ENCODE measurements around the gene SEL1L. TPM values are rescaled to one million over a fixed set of nuclear protein-coding genes. Genes with fewer than 3 reads are reported as not detected.
"Not testable (repeated sequence)": the region's sequence is repeated elsewhere in the genome, so short reads cannot be mapped to it uniquely, and the experiment has no call there.

Gene SEL1L
- total RNA-seq, 1 experiment from 2014 or later: 41.4 TPM

DNA sequence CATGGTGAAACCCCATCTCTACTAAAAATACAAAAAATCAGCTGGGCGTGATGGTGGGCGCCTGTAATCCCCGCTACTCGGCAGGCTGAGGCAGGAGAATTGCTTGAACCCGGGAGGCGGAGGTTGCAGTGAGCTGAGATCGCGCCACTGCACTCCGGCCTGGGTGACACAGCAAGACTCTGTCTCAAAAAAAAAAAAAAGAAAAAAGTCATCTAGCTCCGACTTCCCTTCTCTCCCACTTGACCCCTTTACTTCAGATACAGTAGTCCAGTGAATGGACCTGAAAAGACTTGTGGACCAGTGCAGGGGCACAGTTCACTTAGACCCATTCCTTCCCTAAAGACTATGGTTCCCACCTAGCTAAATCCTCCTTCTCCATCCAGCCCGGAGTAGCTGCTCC is 103.9 kb downstream of the SEL1L start:
- H3K4me2 ChIP-seq (ENCODE audit: low read length); intact Hi-C loops (cut with micrococcal nuclease); H4K20me1 ChIP-seq (ENCODE audit: insufficient read depth); H3K4me3 ChIP-seq (replicated peaks in 1 of 2; ENCODE audit: low read depth in 1 of 2, low read length in 2 of 2); H3K79me2 ChIP-seq (ENCODE audit: insufficient read depth, low read length); ATAC-seq; H3K4me1 ChIP-seq (ENCODE audit: control insufficient read depth in 1 of 2, insufficient read depth in 2 of 2, low read length in 2 of 2); RAD21 ChIA-PET (ENCODE audit: low non-redundant PET in 1 of 2, low total read pairs in 2 of 2, uncharacterized antibody in 2 of 2, unreplicated experiment in 2 of 2); CTCF ChIA-PET; H3K27ac ChIP-seq (ENCODE audit: low read depth, low read length); POLR2A ChIA-PET; H3K36me3 ChIP-seq (ENCODE audit: control insufficient read depth in 1 of 2, insufficient read depth in 2 of 2, low read length in 2 of 2); BruUV-seq (replicated peaks); H3K9me2 ChIP-seq (ENCODE audit: insufficient read depth); H3K9me3 ChIP-seq (ENCODE audit: control insufficient read depth in 1 of 2, insufficient read depth in 1 of 2, low read depth in 1 of 2, low read length in 2 of 2); H2AFZ ChIP-seq (ENCODE audit: low read depth, low read length, poor library complexity, severe bottlenecking); H3K9ac ChIP-seq (ENCODE audit: low read length); DNase-seq (ENCODE audit: low read depth, low spot score): not testable (repeated sequence)
- peaks cover 13% of the 10 kb centered on the region for H3K27me3 ChIP-seq (ENCODE audit: insufficient read depth, low read length)

DNA sequence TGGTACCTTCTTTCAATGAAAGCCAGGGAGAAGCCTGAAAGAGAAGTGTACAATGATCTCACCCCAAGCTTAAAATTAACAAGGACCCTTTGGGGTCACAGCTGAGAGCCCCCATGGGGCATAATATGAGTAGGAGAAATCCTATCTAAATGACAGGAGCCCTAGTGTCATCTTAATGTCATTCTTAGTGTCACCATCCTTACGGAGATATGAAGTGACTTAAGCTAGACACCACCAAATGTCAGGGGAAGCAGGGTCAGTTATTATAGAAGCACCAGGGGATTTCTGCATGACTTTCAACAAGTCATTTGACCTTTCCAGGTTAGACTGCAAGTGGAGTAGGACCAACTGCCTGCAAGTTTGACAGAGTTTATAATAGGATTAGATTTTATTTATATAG is 104.6 kb downstream of the SEL1L start:
- no peak for TF ChIP-seq TCF7L2 (IDR thresholded peaks at IDR 0.05; ENCODE audit: borderline replicate concordance, extremely low read depth, insufficient read depth, insufficient read length)
- no peak for TF ChIP-seq RAD21 (IDR thresholded peaks at IDR 0.05; ENCODE audit: low read depth)
- H3K9me2 ChIP-seq (ENCODE audit: insufficient read depth): no peaks in the 10 kb centered on the region
- H3K4me1 ChIP-seq (ENCODE audit: control insufficient read depth in 1 of 2, insufficient read depth in 2 of 2, low read length in 2 of 2): no peaks in the 10 kb centered on the region; a peak in 1 of 4 replicates
- intact Hi-C loops (cut with micrococcal nuclease): no loop called here
- H4K20me1 ChIP-seq (ENCODE audit: insufficient read depth): no peaks in the 10 kb centered on the region
- no peak overlapping the region for H3K9ac ChIP-seq (ENCODE audit: low read length)
- no peak for DNase-seq (ENCODE audit: low read depth, low spot score)
- ChIA-PET CTCF (no interaction called here), RAD21 (ENCODE audit: low non-redundant PET in 1 of 2, low total read pairs in 2 of 2, uncharacterized antibody in 2 of 2, unreplicated experiment in 2 of 2) (no interaction called here), POLR2A (no interaction called here)
- no peak overlapping the region for H2AFZ ChIP-seq (ENCODE audit: low read depth, low read length, poor library complexity, severe bottlenecking)
- no peak overlapping the region for H3K4me3 ChIP-seq (replicated peaks in 1 of 2; ENCODE audit: low read depth in 1 of 2, low read length in 2 of 2)
- H3K79me2 ChIP-seq (ENCODE audit: insufficient read depth, low read length): no peaks in the 10 kb centered on the region
- ATAC-seq: no peak
- BruUV-seq (replicated peaks): no TSS peak
- no peaks in the 10 kb centered on the region for H3K9me3 ChIP-seq (ENCODE audit: control insufficient read depth in 1 of 2, insufficient read depth in 1 of 2, low read depth in 1 of 2, low read length in 2 of 2)
- no peak overlapping the region for H3K27ac ChIP-seq (ENCODE audit: low read depth, low read length)
- no peak overlapping the region for H3K4me2 ChIP-seq (ENCODE audit: low read length)
- H3K36me3 ChIP-seq (ENCODE audit: control insufficient read depth in 1 of 2, insufficient read depth in 2 of 2, low read length in 2 of 2): no peaks in the 10 kb centered on the region
- 0 out of 2 replicates have a peak, but pooled peaks cover 6% of the 10 kb centered on the region for H3K27me3 ChIP-seq (ENCODE audit: insufficient read depth, low read length)
